Aorta (tissue), 5 donors: ENCODE measurements around the gene DLG3. TPM values are rescaled to one million over a fixed set of nuclear protein-coding genes. Genes with fewer than 3 reads are reported as not detected.

Experiments
- ATAC-seq: fragments of 200-7000 bp; cut with Tn5 transposase; one replicate; pipeline ENCODE4 v1.9.1; 2022; ENCODE audit warnings: moderate library complexity; ENCODE audit not compliant: low FRiP score
- DNase-seq, 2 donors: peaks; one replicate each; pipeline ENCODE4 v3.0.0-alpha.2; 2020
- H3K27ac ChIP-seq, 2 donors: one replicate each; pipeline ENCODE4 v1.5.1; 2013; ENCODE audit warnings: low read length in 2 of 2, mild to moderate bottlenecking in 2 of 2, moderate library complexity in 2 of 2, control low read depth in 1 of 2, inconsistent platforms in 1 of 2, low read depth in 1 of 2
- H3K27me3 ChIP-seq, 2 donors: one replicate each; pipeline ENCODE4 v1.6.1; 2013; ENCODE audit warnings: control low read depth in 1 of 2, low read length in 1 of 2, mild to moderate bottlenecking in 1 of 2, moderate library complexity in 1 of 2; ENCODE audit not compliant: insufficient read depth in 2 of 2, control insufficient read depth in 1 of 2
- H3K36me3 ChIP-seq, 2 donors: one replicate each; pipeline ENCODE4 v1.6.1; 2013; ENCODE audit warnings: control low read depth in 1 of 2, low read length in 1 of 2, mild to moderate bottlenecking in 1 of 2; ENCODE audit not compliant: insufficient read depth in 2 of 2, control insufficient read depth in 1 of 2
- H3K4me1 ChIP-seq, 2 donors: one replicate each; pipeline ENCODE4 v1.6.1; 2013; ENCODE audit warnings: low read length in 2 of 2, control low read depth in 1 of 2, mild to moderate bottlenecking in 1 of 2, moderate library complexity in 1 of 2; ENCODE audit not compliant: insufficient read depth in 2 of 2, control insufficient read depth in 1 of 2
- H3K4me3 ChIP-seq, 2 donors: one replicate each; pipeline ENCODE4 v1.5.1; 2013; ENCODE audit warnings: low read length in 2 of 2, control low read depth in 1 of 2, mild to moderate bottlenecking in 1 of 2
- H3K9me3 ChIP-seq: one replicate; pipeline ENCODE4 v1.6.1; 2013; ENCODE audit warnings: mild to moderate bottlenecking, low read length; ENCODE audit not compliant: control insufficient read depth
- WGBS, 2 donors: extraction: QIAGEN DNeasy Blood & Tissue Kit; methylation state at CpG; one replicate each; pipeline ENCODE4 v1.1.7; 2013; 5-methylcytosine and 5-hydroxymethylcytosine counted together
- intact Hi-C, 2 donors: fragments of 100-400 bp; cut with DNase I; formaldehyde crosslinking; loops; one replicate each; pipeline versions ENCODE4 v1.14.2 to v1.15.0; 2022
- polyA plus RNA-seq, 2 donors: library from polyadenylated mRNA; stranded (reverse); fragments of 200-250 nt; gene quantifications; one replicate each; pipeline ENCODE4 v1.2.3, GENCODE V29; 2013
- total RNA-seq, 2 donors: library from RNA; stranded (reverse); fragmentation: NEBNext Ultra II Directional; extraction: Animal tissue kit (Norgen Biotek cat#: 25700); gene quantifications; one replicate each; pipeline ENCODE4 v1.2.1, GENCODE V29; 2021
- donor health status: healthy with polysubstance abuse.
- donor health status: Bipolar disorder and iron deficiency.
- donor health status: DM: no; HTN: no; CAD: no.
- donor health status: DM: no; HTN: no; CAD: no.
- donor health status: DM: yes; HTN: yes; CAD: no.

Gene DLG3
- total and polyA plus RNA-seq, 4 donors: 16.1 to 22.8 (median 19.8) TPM

GRCh38 chrX:70494441-70494840, 49.8 kb downstream of the DLG3 start:
- WGBS, 2 donors: 71 to 96% methylated on average over 4 of the region's 4 CpGs
- DNase-seq: no peak
- no peaks in the 10 kb centered on the region for H3K9me3 ChIP-seq
- no peaks in the 10 kb centered on the region for H3K27me3 ChIP-seq
- H3K36me3 ChIP-seq: peaks cover 0 to 4% of the 10 kb centered on the region in 2 donors
- ATAC-seq: no peak
- H3K27ac ChIP-seq: no peak overlapping the region
- H3K4me3 ChIP-seq: no peak overlapping the region
- intact Hi-C loops: no loop called here
- H3K4me1 ChIP-seq: no peaks in the 10 kb centered on the region

GRCh38 chrX:70496491-70496890, 51.9 kb downstream of the DLG3 start:
- no peaks in the 10 kb centered on the region for H3K9me3 ChIP-seq

GRCh38 chrX:70497026-70497425, 52.4 kb downstream of the DLG3 start:
- DNase-seq (no peak), ATAC-seq (no peak)
- Histone ChIP-seq H3K36me3 (peaks cover 0 to 8% of the 10 kb centered on the region in 2 donors), H3K4me3 (no peak overlapping the region), H3K27me3 (no peaks in the 10 kb centered on the region), H3K27ac (no peak overlapping the region), H3K4me1 (no peaks in the 10 kb centered on the region), H3K9me3 (no peaks in the 10 kb centered on the region)
- WGBS, 2 donors: 71 to 91% methylated on average over 3 of the region's 3 CpGs
- intact Hi-C loops: no loop called here

More at GRCh38 chrX:70496491-70496890, 51.9 kb downstream of the DLG3 start:
- intact Hi-C loops: no loop called here
- WGBS, 2 donors: 50 to 71% methylated on average over 5 of the region's 5 CpGs
- no peak for ATAC-seq
- DNase-seq: no peak
- Histone ChIP-seq H3K27ac (no peak overlapping the region), H3K4me1 (no peaks in the 10 kb centered on the region), H3K27me3 (no peaks in the 10 kb centered on the region), H3K4me3 (no peak overlapping the region), H3K36me3 (peaks cover 0 to 8% of the 10 kb centered on the region in 2 donors)

GRCh38 chrX:70498129-70498528, 53.5 kb downstream of the DLG3 start:
- Histone ChIP-seq H3K4me1 (no peaks in the 10 kb centered on the region), H3K27ac (no peak overlapping the region), H3K27me3 (no peaks in the 10 kb centered on the region), H3K4me3 (no peak overlapping the region), H3K36me3 (peaks cover 0 to 8% of the 10 kb centered on the region in 2 donors), H3K9me3 (no peaks in the 10 kb centered on the region)
- DNase-seq: no peak
- WGBS, 2 donors: 71 to 85% methylated on average over 2 of the region's 2 CpGs
- no peak for ATAC-seq
- intact Hi-C loops: no loop called here

- WGBS, 2 donors: 77 to 80% methylated on average over 4 of the region's 4 CpGs
- intact Hi-C loops: no loop called here
- H3K27ac ChIP-seq: no peak overlapping the region
- ATAC-seq (no peak), DNase-seq (no peak)
- H3K36me3 ChIP-seq: peaks cover 0 to 8% of the 10 kb centered on the region in 2 donors
- H3K4me1 ChIP-seq: no peaks in the 10 kb centered on the region
- H3K27me3 ChIP-seq: no peaks in the 10 kb centered on the region
- no peak overlapping the region for H3K4me3 ChIP-seq
- H3K9me3 ChIP-seq: no peaks in the 10 kb centered on the region
Observed at GRCh38 chrX:70500826-70501225, 56.2 kb downstream of the DLG3 start.

- intact Hi-C loops: no loop called here
- Histone ChIP-seq H3K27ac (no peak overlapping the region), H3K27me3 (no peaks in the 10 kb centered on the region), H3K4me1 (no peaks in the 10 kb centered on the region), H3K9me3 (no peaks in the 10 kb centered on the region), H3K36me3 (peaks cover 0 to 2% of the 10 kb centered on the region in 2 donors), H3K4me3 (no peak overlapping the region)
- ATAC-seq: no peak
- 67 to 80% methylated on average over 6 of the region's 6 CpGs for WGBS, 2 donors
- DNase-seq: no peak
Observed at GRCh38 chrX:70504772-70505450, 60.3 kb downstream of the DLG3 start.

GRCh38 chrX:70505451-70505841, 60.8 kb downstream of the DLG3 start:
- Histone ChIP-seq H3K27ac (no peak overlapping the region), H3K9me3 (no peaks in the 10 kb centered on the region), H3K36me3 (no peaks in the 10 kb centered on the region), H3K4me3 (no peak overlapping the region), H3K4me1 (no peaks in the 10 kb centered on the region), H3K27me3 (no peaks in the 10 kb centered on the region)
- ATAC-seq (no peak), DNase-seq (no peak)
- 49 to 53% methylated on average over 4 of the region's 4 CpGs for WGBS, 2 donors
- intact Hi-C loops: no loop called here

- H3K27me3 ChIP-seq: no peaks in the 10 kb centered on the region
- no peaks in the 10 kb centered on the region for H3K9me3 ChIP-seq
- 44 to 53% methylated on average over 6 of the region's 6 CpGs for WGBS, 2 donors
- intact Hi-C loops: no loop called here
- ATAC-seq (no peak), DNase-seq (no peak)
- H3K4me3 ChIP-seq: no peak overlapping the region
- no peaks in the 10 kb centered on the region for H3K36me3 ChIP-seq
- H3K4me1 ChIP-seq: no peaks in the 10 kb centered on the region
- no peak overlapping the region for H3K27ac ChIP-seq
Observed at GRCh38 chrX:70508296-70508911, 63.8 kb downstream of the DLG3 start.

GRCh38 chrX:70509078-70509477, 64.4 kb downstream of the DLG3 start:
- 68 to 77% methylated on average over 4 of the region's 4 CpGs for WGBS, 2 donors
- H3K27ac ChIP-seq: no peak overlapping the region
- DNase-seq: no peak
- H3K9me3 ChIP-seq: no peaks in the 10 kb centered on the region
- H3K4me3 ChIP-seq: no peak overlapping the region
- no peaks in the 10 kb centered on the region for H3K27me3 ChIP-seq
- no peaks in the 10 kb centered on the region for H3K4me1 ChIP-seq
- intact Hi-C loops: no loop called here
- no peaks in the 10 kb centered on the region for H3K36me3 ChIP-seq
- ATAC-seq: no peak
